ENCODE measurements around the gene REX1BD.

GRCh38 chr19:18626906-18627305 is 38.3 kb downstream of the REX1BD start:
- TF ChIP-seq CTCF (IDR thresholded peaks at IDR 0.05; ENCODE audit: insufficient read depth, low read length) (no peak), REST (IDR thresholded peaks at IDR 0.05; ENCODE audit: insufficient replicate concordance, low read depth) (no peak), GABPA (IDR thresholded peaks at IDR 0.05; ENCODE audit: low read depth) (no peak), POLR2AphosphoS5 (IDR thresholded peaks at IDR 0.05; ENCODE audit: low read depth) (no peak)

Measured in HL-60 (cell line).